Astrocyte of the hippocampus (primary cell): ENCODE data around the gene MAST4.
A peak's percentile ranks its signal among the peaks of the same experiment; 100 is the strongest.
"Not testable (repeated sequence)": the region's sequence is repeated elsewhere in the genome, so short reads cannot be mapped to it uniquely, and the experiment has no call there.

Source experiments
- DNase-seq: peaks from one replicate; pipeline ENCODE4 v3.0.0; 2011; ENCODE audit warnings: low read depth, low spot score

Gene MAST4

GRCh38 chr5:66808663-66809062 lies 212.5 kb downstream of the MAST4 start:
- DNase-seq: no peak

DNA sequence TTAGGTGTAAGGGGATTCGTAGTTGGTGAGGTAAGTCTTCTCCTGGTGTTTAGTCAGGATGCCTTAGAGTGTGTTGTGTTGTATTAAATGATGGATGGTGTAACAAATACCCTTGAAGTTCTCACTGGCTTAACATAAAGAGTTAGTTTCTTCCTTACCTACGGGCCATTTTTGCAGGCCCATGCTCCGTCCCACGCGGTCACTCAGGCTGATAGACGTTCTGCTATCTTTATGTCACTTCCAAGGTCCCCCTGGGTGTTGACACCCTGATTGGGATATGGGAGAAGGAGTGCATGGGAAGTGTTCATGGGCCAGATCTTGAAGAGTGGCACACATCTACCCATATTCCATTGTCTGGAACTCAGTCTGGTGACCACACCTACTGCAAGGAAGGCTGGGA lies 214.0 kb downstream of the MAST4 start:
- DNase-seq: no peak

- no peak for DNase-seq
Measured at GRCh38 chr5:66810848-66811261, 214.7 kb downstream of the MAST4 start.

GRCh38 chr5:66812291-66812690 lies 216.1 kb downstream of the MAST4 start:
- DNase-seq: no peak

GRCh38 chr5:66813306-66813705 lies 217.1 kb downstream of the MAST4 start:
- no peak for DNase-seq

- DNase-seq: peak; percentile 70
Measured at GRCh38 chr5:66814146-66814991, 218.2 kb downstream of the MAST4 start.

GRCh38 chr5:66818304-66818934 lies 222.2 kb downstream of the MAST4 start:
- DNase-seq: no peak

GRCh38 chr5:66818935-66819328 lies 222.7 kb downstream of the MAST4 start:
- DNase-seq: no peak

DNA sequence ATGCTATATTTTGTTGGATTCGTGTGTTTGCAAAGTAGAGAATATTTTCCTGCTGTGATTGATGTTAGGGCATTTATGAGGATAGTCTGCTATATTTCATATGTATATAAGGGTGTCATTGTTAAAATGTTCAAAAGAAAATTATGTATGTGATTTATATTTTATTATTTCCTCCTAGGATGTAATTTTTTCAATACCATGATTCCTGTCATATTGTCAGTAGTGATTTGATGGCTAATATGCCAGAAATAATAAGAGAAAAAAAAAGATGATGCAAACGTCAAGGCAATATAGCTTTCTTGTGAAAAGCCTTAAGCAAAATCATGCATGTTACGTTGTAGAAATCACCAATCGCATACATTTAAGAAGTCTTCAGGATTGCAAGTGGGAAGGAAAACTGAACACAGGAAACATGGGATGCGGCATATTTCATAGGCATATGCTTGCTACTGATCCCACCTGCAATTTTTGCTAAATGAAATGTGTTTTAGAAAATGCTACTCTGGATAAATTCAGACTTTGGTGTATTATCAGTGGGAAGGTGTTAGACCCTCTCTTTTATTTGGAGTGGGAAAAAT lies 224.5 kb downstream of the MAST4 start:
- no peak for DNase-seq

GRCh38 chr5:66821688-66822429 lies 225.7 kb downstream of the MAST4 start:
- no peak for DNase-seq

DNA sequence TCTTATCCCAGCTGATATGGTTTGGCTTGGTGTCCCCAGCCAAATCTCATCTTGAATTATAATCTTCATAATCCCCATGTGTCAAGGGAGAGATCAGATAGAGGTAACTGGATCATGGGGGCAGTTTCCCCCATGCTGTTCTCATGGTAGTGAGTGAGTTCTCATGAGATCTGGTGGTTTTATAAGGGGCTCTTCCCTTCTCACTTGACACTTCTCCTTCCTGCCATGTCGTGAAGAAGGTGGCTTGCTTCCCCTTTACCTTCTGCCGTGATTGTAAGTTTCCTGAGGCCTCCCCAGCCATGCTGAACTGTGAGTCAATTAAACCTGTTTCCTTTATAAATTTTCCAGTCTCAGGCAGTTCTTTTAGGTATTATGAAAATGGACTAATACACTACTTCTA lies 226.7 kb downstream of the MAST4 start:
- not testable (repeated sequence) for DNase-seq

GRCh38 chr5:66824476-66824875 lies 228.3 kb downstream of the MAST4 start:
- DNase-seq: no peak

GRCh38 chr5:66826263-66826662 lies 230.1 kb downstream of the MAST4 start:
- no peak for DNase-seq

DNA sequence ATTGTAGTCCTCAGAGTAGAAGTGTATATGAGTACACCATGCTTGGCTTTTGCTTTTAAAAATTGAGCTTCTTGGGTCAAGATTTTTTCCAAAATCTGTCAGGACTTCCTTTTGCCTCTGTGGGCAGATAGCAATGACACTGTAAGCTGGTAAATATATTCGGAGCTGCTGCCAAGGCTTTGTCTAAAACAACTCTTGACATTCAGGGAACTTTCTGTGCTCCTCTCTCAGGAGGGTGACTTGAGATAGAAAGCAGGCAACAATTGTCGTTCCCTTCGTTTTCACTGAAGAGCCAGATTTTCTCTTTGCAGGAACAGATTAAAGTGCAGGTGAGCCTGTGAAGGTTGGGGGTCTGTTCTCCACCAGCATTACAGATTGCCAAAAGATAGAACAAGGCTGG lies 230.5 kb downstream of the MAST4 start:
- no peak for DNase-seq

DNA sequence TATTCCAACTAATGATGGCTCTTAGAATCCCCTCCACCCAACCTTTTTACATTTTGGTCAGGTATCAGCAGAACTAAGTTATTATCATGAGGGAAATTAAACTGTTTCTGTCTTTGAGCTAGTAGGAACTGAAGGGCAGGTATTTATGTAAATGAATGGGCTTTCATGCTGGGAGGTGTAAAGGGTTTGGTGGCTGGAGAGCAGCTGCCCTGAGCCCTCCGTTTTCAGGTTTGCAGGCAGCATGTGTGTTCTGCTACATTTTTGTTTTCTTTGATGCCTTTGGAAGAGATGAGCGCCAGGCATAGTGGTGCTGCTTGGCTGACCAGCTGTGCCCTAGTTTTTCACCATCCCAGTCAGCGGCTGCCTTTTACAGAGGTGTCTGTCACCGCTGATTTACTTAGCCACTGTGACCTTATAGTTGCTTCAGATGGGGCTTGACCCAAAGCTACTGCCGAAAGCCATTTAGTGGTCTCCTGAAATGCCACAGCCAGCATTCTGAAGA lies 231.9 kb downstream of the MAST4 start:
- no peak for DNase-seq

GRCh38 chr5:66828548-66829357 lies 232.6 kb downstream of the MAST4 start:
- peak; percentile 87 for DNase-seq

- DNase-seq: no peak
Measured at GRCh38 chr5:66829358-66829674, 233.1 kb downstream of the MAST4 start.

GRCh38 chr5:66829826-66830225 lies 233.6 kb downstream of the MAST4 start:
- peak; percentile 66 for DNase-seq

GRCh38 chr5:66830636-66831035 lies 234.4 kb downstream of the MAST4 start:
- no peak for DNase-seq

- no peak for DNase-seq
Measured at GRCh38 chr5:66839636-66840185, 243.5 kb downstream of the MAST4 start.

- DNase-seq: peak; percentile 35
Measured at GRCh38 chr5:66840511-66841013, 244.4 kb downstream of the MAST4 start.
